Mesenteric fat pad (tissue), 1 donor: ENCODE measurements around the gene NUP210L. TPM values are rescaled to one million over a fixed set of nuclear protein-coding genes. Genes with fewer than 3 reads are reported as not detected.
"Not testable (repeated sequence)": the region's sequence is repeated elsewhere in the genome, so short reads cannot be mapped to it uniquely, and the experiment has no call there.

ENCODE experiments used
- DNase-seq: peaks from one replicate; pipeline ENCODE4 v3.0.0-alpha.2; 2020; ENCODE audit warnings: low spot score
- total RNA-seq: library from RNA; stranded (reverse); fragmentation: NEBNext Ultra II Directional; extraction: Animal tissue kit (Norgen Biotek cat#: 25700); gene quantifications from one replicate; pipeline ENCODE4 v1.2.1, GENCODE V29; 2021
- donor health status: DM: yes; HTN: yes; CAD: no.

Gene NUP210L
- total RNA-seq, 1 donor from 2014 or later: not detected

DNA sequence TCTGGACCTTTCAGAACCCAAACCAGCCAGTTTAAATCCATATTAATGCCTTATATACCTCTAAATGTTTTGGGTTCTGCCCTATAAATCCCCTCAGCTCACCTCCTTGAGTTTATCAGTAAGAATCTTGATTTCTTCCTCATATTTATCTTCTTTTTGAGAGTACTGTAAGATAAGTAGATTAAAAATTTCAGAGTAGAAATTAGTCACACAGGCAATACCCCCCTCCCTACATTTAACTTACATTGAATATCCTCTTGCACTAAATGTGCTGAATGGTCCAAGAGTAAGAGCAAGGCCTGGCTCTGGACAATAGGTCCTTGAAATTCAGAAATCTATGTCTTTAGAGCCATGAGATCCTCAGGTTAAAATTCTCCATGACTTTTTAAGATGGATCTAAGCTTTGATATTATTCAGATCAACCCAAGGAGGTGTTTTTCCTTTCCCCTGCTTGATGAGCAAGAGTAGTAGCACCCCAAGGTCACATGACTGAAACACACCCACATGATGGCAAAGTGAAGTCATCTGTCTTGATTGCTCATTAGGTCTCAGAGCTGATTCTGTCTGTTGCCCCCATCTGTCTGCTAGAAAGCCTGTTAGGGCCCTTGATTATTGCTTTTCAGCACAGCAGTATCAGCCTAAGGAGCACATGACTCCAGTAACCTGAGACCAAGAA, 15.8 kb upstream of the NUP210L start:
- DNase-seq: no peak

DNA sequence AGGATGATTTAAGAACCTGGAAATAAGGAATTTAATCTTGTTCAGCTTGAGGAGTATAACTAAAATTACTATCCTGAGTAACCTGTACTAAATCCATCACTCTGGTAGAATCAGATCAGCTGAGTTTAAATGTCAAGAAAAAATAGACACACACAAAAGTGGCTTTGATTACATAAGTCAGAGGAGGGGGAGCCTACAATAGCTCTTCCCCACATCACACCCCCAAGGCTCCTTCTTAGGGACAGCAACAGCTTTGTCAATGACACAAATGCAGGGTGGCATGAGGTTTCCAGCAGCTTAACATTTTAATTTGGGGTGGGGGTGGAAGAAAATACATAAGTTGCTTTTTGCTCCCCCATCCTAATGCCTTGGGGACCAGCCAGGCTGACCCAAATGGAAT, 12.6 kb upstream of the NUP210L start:
- no peak for DNase-seq

DNA sequence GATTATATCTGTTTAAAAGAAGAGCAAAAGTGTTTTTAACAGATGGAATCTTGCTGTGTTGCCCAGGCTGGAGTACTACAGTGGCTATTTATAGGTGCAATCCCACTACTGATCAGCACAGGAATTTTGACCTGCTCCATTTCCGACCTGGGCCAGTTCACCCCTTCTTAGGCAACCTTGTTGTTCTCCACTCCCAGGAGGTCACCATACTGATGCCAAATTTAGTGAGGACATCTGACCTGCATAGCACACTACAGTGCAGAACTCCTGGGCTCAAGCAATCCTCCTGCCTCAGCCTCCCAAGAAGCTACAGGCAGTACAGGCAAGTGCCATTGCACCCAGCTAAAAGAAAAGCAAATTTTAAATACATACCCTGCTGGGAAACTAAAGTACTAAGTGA, 11.3 kb upstream of the NUP210L start:
- DNase-seq: no peak

DNA sequence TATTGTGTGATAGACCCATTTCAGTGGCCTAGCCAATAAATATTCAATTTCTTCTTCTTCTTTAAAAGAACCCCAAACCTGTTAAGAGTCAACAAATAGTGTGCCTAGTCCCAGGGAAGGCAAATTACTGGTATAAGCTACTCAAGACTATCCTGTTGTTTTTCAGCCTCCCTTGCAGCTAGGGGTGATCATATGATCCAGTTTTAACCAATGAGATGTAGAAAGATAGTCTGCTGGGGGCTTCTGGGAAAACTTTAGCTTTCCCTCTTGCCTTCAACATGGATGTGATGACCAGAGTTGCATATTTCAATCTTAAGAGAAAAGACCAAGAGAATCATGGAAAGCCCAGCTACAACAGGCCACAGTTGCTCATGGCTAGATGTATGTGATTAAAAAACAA, 4.7 kb upstream of the NUP210L start:
- no peak for DNase-seq

DNA sequence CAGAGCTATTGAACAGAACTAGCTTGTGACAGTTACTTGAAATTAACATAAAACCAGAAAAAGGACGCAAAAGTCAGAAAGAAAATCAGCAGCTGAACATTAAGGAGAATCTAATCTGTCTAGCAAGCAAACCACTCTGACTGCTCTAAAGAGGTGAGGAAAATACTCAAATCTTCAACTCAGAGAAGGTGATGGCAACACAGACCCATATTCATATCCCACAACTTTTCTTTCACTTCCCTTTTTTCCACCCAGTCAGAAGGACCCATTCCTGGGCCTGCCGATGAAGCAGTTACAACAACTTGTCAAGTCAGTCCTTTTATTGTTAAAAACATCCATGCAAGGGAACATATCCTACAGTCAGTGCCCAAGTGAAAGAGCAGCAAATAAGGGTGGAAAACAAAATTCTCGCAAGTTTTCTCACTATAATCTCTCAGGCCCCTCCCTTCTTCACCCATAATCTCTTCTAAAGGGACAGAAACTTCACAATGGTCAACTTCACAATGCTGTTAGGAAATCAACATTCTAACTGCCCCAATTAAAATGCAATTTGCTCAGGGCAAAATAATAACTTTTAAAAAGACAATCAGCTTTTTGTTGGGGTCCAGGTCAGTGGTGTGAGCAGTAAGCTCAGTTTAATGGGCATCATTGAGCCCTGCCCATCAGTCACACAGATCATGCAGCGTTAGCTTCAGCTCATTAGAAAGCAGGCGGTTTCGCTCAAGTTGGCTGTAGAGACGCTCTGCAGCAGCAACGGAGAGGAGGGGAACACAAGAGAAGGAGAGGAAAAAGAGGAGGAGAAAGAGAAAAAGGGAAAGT, 3.6 kb upstream of the NUP210L start:
- DNase-seq: no peak

DNA sequence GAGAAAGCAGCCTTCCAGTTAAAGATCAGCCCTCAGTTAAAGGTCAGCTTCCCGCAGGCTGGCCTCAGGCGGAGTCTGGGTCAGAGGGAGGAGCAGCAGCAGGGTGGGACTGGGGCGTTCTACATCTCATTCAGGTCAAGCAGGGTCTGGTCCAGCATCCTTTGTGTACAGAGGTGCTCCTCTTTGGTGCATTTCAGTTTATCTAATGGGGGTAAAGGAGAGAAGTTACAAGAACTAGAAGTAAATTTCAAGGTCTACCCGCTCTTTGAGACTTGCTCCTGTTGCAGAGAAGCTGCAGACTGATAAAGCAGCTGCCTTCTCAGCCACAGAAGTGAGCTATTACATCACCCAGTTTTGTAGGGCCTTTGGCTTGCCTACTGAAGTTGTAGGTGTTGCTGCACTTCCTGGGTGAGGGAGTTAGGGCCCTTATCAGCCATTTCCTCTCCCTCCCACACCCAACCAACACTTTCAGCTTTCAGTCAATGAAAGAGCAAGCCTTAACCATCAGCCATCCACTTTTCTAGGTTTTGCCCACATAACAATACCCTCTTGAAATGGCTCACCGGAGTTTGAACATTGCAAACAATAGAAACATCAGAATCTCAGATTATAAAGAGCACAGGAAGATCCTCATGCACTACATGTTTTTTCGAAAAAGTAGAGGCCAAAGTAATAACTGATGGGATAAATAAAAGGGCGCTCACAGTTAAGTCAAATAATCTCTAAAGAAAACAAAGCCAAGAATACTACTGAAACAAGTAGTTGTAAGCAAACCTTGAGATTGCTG, 2.8 kb upstream of the NUP210L start:
- no peak for DNase-seq

DNA sequence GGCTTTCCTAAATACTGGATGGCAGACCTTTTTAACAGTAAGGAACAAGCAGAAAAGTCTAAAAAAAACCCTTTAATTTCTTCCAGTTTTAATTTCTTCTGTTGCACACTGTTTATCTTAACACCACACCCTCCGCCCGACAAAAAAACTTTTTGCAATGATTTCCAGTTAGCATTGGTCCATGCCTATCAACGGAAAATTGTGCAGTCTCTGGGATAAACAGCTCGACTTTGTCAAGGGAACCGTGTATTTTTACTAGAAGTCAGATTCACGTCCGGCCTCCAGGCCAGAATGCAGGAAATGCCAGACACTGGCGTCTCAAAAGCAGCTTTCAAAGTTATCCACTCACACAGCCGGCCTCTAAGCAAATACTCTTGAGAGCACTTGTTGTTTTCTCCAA, 378 bp upstream of the NUP210L start:
- DNase-seq: no peak

DNA sequence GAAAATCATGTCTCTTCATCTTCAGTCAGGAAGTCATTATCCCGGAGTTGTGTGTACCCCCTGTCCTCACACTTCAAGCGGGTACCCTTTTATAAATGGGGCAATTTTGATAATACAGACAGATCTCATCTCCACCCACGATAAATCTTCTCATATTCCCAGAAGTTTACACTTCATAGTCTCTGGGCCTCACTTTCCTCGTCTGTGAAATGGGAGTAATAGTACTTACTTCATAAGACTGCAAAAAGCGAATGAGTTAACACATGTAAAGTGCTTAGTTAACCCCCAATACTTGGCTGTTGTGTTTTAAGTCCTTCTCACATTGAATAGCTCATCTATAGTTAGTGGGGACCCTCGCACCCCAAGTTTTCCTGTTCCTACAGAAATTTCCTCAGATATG, 820 bp downstream of the NUP210L start:
- no peak for DNase-seq

DNA sequence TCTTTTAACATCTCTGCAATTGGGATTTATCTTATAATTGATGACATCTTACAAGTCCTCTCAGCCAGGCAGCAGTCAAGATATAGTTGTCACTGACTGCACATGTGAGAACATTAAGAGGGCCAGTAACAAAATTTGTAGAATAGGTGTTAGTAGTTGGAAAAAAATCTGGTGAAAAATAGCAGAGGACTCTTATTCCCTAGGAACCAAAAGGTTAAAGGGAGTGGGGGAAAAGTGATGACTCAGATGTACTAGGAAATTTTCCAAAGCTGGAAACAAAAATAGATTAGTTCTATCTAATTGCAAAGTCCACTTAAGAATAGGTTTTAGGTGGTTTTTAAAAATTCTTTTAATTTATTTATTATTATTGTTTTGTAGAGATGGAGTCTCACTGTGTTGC, 3.6 kb downstream of the NUP210L start:
- DNase-seq: no peak

DNA sequence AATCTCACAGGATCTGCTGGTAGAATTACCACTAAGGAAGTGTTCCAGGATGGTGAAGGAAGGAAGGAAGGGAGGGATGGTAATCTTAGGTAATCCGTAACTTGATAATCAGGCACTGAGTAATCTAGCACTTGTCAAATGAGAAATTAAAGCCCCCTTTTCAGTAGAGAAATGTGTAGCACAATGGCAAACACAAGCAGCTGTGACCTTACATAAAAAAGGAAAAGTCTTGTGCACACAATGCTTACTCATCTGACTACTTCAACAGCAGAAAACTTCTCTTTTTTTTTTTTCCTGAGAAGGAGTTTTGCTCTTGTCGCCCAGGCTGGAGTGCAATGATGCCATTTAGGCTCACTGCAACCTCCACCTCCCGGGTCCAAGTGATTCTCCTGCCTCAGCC, 6.1 kb downstream of the NUP210L start:
- DNase-seq: no peak

DNA sequence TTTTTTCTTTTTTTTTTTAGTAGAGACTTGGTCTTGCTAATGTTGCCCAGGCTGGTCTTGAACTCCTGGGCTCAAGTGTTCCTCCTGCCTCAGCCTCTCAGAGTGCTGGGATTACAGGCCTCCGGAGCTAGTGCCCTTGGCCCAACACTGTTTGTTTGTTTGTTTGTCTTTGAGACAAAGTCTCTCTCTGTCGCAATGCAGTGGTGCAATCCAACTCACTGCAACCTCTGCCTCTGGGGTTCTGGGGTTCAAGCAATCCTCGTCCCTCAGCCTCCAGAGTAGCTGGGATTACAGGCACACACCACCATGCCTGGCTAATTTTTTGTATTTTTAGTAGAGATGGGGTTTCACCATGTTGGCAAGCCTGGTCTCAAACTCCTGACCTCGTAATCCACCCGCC, 7.4 kb downstream of the NUP210L start:
- not testable (repeated sequence) for DNase-seq

DNA sequence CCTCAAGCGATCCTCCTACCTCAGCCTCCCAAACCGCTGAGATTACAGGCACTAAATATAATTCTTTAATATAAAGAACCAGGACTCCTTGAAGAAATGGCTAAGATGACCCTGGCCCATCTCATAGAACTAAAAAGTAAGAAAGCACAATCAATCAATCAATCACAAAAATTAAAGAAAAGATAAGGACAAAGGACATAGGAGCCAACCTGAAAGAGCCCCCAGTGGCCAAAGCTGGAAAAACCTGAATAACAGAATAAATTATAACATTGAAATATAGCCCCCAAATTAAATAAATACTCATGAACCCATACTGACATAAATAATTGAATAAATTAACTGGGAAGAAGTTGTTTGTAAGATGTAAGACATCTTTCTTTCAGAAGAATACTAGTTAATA, 8.9 kb downstream of the NUP210L start:
- DNase-seq: no peak

DNA sequence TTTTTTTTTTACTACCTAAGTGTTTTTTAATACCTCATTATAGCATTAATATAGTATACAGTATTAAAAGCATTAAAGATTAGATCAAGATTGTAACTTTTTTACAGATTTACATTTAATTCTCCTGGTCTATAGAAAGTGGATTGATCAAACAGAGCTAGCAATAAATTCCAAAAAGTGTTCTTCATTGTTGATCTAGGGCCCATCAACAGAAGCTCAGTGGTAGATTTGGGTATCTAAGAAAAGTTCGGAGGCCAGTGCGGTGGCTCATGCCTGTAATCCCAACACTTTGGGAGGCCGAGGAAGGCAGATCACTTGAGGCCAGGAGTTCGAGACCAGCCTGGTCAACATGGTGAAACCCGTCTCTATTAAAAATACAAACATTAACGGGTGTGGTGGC, 12.5 kb downstream of the NUP210L start:
- DNase-seq: no peak

DNA sequence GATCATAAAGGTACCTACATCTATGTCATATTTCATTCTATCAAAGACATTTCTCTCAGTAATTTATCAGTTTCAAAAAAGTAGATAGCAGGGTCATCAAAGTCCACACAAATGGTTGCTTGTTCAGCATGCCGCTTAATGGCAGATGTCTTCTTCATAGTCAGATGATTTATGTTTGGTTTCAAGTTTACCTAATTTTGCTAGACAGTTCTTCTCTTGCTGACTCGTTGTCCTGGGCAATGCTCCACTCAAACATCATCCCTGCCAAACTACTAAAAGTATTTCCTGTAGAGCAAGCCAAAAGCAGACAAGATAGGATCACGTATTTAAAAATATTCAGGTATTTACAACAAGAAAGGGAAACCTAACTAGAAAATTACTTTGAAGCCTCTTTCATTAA, 13.6 kb downstream of the NUP210L start:
- no peak for DNase-seq

DNA sequence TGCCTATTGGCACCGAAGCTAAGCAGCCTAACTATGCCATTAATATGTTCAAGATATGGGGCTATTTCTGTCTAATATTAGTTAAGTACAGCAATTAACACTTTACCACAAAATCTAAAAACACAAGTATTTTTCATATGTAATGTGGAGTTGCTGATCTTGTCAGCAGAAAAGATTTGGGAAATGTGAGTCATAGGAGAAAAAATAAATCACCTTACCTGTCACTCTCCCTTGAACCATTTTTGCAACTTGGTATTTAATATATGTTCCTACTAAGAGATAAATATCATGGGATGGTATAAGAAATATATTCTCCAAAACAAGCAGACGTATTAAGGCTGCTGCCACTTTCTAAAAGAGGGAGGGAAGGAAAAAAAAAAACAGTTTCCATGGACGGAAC, 17.0 kb downstream of the NUP210L start:
- no peak for DNase-seq

DNA sequence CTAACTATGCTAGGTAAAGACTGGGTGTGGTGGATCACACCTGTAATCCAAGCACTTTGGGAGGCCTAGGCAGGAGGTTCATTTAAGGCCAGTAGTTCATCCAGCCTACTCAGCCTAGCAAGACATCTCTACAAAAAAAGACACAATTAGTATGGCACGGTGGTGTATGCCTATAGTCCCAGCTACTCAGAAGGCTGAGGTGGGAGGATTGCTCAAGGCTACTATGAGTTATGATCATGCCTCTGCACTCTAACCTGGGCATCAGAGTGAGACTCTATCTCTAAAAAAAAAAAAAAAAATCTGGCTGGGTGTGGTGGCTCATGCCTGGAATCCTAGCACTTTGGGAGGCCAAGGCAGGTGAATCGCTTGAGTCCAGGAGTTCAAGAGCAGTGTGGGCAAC, 21.6 kb downstream of the NUP210L start:
- no peak for DNase-seq

DNA sequence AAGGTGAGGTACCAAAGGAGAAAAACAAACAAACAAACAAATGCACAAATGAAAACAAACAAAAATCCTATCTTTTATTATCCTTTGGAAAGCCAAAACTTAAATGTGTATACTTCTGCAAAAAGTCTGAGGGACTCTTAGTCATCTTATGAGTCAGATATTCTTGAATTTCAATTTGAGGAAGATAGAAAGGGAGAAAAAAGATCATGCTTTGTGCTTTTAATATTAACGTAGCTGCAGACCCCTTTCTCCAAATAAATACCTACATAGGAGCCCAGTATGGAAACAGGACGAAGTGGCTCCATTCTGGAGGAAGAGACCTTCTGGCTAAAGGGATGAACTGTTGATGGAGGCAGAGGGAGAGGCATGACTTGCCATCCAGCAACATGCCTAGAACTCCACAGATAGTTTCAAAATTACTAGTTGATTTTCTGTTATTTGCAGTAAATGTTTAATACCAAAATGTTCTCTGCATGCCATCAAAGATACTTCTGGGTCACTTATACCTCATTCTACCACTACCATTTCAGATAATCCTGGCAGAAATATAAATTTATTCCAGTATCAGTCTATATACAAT, 25.4 kb downstream of the NUP210L start:
- DNase-seq: no peak

DNA sequence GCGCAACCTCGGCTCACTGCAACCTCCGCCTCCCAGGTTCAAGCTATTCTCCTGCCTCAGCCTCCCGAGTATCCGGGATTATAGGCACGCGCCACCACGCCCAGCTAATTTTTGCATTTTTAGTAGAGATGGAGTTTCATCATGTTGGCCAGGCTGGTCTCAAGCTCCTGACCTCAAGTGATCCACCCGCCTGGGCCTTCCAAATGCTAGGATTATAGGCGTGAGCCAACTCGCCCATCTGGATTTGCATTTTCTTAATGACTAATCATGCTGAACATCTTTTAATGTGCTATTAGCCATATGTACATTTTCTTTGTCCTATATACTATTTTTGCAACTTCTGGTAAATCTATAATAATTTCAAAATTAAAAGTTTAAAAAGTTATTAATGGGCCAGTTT, 31.7 kb downstream of the NUP210L start:
- DNase-seq: not testable (repeated sequence)

DNA sequence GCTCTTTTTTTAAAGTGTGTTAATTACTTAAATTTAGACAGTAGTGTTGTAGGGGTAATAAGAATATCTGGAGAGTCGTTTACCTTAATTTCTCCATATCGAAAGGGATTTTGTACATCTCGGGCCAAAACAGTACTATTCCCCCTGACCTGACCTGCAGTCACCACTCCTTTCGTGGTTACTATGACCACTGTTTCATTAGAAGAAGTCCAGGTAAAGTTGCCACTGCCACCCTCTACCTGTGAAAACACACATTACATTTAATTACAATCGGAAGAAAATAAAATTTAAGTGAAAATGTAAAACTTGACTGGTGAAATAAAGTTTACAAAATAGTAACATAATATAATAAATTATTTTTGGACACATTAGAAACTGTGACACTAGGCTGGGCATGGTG, 37.2 kb downstream of the NUP210L start:
- no peak for DNase-seq

DNA sequence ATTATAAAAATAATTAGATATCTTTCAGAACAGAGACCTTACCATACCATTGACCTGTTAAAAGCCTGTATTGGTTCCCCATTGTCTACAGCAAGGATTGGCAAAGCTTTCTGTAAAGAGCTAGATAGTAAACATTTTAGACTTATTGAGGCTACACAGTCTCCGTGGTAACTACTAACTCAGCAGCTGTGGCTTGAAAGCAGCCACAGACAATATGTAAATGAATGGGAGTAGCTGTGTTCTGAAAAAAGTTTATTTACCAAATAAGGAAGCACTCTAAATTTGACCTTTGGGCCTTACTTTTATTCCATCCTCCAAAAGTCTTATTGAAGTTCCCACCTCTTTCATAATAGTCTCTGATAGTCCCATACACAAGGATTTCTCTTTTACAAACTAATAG, 39.7 kb downstream of the NUP210L start:
- DNase-seq: no peak

DNA sequence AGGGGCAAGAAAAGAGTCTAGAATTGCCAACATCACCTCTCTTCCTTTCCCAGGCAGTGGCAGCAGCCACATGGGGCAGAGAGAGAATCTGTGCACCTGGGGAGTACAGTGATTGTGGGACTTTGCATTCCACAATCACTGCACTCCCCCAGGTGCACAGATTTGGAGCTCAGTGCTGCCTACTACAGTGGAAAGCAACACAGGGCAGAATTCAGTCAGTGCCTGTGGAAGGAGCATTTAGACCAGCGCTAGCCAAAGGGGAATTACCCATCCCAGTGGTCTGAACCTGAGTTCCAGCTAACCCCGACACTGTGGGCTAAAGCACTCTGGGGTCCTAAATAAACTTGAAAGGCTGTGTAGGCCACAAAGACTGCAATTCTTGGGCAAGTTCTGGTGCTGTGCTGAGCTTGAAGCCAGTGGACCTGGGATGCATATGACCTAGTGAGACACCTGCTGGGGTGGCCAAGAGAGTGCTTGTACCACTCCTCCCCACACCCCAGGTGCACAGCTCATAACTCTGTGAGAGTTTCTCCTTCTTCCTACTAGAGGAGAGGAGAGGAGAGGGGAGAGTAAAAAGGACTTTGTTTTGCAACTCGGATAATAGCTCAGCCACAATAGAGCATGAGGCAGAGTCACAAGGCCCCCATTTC, 50.3 kb downstream of the NUP210L start:
- DNase-seq: no peak
